IPS-18c (cell line): ENCODE measurements around the gene RAC3.
A peak's percentile ranks its signal among the peaks of the same experiment; 100 is the strongest.

Source experiments
- H3K4me3 ChIP-seq: 2 replicates; pipeline ENCODE4 v1.7.0; 2013; ENCODE audit warnings: low read depth, mild to moderate bottlenecking, low read length, moderate library complexity; ENCODE audit not compliant: insufficient read depth
- H3K9me3 ChIP-seq: one replicate; pipeline ENCODE4 v1.6.1; 2013; ENCODE audit warnings: mild to moderate bottlenecking, low read length, moderate library complexity; ENCODE audit not compliant: control insufficient read depth, insufficient read depth

The RAC3 gene

GRCh38 chr17:82018152-82018988 lies 13.1 kb upstream of the RAC3 start:
- no peak overlapping the region for H3K4me3 ChIP-seq
- H3K9me3 ChIP-seq = no peaks in the 10 kb centered on the region

GRCh38 chr17:82018989-82019689 lies 12.3 kb upstream of the RAC3 start:
- Histone ChIP-seq H3K9me3 (no peaks in the 10 kb centered on the region), H3K4me3 (no peak overlapping the region)

DNA sequence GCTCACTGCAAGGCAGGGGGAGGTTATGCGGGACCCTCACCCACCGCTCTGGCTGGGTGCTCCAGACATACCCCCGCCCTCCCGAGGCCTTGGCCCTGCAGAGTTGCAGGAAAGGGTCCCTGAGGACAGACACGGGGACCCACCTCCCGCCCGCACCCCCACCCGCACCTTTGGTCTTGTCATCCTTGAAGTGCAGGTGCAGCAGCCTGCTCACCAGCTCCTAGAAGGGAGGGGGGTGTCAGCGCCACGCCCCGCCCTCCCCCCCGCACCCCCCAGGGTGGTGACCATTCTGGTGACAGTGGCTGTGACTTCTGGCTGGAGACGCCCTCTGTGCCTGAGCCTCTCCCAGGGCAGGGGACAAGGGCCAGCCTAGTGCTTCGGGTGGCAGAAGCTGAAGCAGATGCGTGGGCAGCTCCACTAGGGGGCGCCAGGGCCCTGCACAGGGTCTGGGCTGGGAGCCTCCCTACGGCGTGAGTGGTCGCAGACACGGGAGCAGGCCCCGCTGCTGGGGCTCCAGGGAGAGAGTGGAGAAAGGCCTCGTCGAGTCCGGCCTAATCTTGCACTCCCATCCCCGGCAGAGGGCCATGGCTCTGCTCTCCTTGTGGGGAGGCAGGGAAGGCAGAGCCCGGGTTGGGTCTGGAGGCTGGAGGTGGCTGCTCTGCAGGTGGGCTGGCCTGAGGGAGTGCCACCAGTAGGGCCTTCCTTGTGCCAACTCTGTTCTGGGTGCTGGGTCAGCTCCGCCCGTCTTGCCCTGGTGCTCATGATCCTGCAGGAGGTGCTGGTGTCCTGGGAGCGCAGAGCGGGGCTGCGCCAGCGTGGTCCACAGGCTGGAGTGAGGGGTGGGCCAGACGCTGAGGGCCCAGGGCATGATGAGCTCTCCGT lies 11.5 kb upstream of the RAC3 start:
- Histone ChIP-seq H3K9me3 (no peaks in the 10 kb centered on the region), H3K4me3 (no peak overlapping the region)

- Histone ChIP-seq H3K9me3 (no peaks in the 10 kb centered on the region), H3K4me3 (no peak overlapping the region)
These were observed 10.8 kb upstream of the RAC3 start for GRCh38 chr17:82020572-82021106.

- Histone ChIP-seq H3K4me3 (peak overlapping the region; percentile 84), H3K9me3 (no peaks in the 10 kb centered on the region)
These were observed 10.2 kb upstream of the RAC3 start for GRCh38 chr17:82021107-82021899.

DNA sequence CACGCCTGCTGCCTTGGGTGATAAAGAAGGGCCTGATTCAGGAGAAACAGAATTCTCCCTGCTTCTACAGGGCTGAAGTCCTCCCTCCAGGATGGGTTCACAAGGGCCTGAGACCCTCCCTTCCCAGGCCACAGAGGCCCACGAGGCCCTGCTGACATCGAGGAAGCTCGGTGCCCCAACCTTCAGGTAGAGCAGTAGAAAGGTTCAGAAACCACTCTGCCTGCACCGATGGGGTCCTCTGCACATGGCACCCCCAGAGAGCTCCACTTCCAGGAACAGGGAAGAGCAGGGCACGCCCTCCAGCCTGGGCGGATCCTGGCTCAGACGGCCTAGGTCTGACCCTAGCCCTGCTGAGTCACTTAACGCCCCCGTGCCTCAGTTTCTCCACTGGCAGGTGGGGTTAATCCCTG lies 9.6 kb upstream of the RAC3 start:
- Histone ChIP-seq H3K4me3 (peak overlapping the region; percentile 84), H3K9me3 (no peaks in the 10 kb centered on the region)

DNA sequence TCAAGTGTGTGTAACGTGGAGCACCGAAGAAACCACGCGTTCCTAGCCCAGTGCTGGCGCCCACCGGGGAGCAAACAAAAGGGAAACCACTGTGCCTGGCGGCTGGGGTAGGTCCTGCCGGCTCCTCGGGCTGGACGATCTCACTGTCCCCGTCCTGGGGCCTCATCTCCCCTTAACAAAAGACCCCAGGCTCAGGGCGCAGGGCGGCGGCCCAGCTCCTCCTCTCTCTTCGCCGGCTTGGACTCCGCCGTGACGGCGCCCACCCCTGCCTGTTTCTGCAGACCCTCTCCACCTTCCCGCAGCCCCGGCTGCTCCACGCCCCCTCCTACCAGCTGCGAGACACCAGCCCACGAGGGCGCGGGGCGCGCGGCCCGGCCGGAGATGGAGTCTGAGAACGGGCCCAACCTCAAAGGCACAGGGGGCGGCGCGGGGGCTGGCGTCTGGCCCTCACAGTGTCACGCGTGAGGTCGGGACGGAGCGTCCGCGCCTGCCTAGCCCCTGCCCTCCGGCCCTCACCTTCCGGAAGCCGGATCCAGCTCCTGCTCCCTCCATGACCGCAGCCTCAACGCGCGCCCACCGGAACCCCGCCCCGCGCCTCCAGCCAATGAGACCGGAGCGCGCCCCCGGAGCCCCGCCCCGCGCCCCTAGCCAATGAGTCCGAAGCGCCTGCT lies 9.0 kb upstream of the RAC3 start, which contains the start of gene CENPX:
CENPX (minus strand) TSS at position 569 of the 671 bp plus-strand sequence; CDS start at position 552, 17 bp downstream.
- H3K4me3 ChIP-seq = peak within 1 kb of the TSS; percentile 84
- H3K9me3 ChIP-seq = no peaks in the 10 kb centered on the region

- peak within 1 kb of the TSS; percentile 84 for H3K4me3 ChIP-seq
- no peaks in the 10 kb centered on the region for H3K9me3 ChIP-seq
These were observed 8.5 kb upstream of the RAC3 start, which contains the start of gene LRRC45 for GRCh38 chr17:82022981-82023446. Gene LRRC45 (plus strand): TSS chr17:82023305. CDS start chr17:82023644, 339 bp downstream.

- H3K9me3 ChIP-seq = no peaks in the 10 kb centered on the region
- peak overlapping the region; percentile 81 for H3K4me3 ChIP-seq
These were observed 7.8 kb upstream of the RAC3 start for GRCh38 chr17:82023447-82024241.

DNA sequence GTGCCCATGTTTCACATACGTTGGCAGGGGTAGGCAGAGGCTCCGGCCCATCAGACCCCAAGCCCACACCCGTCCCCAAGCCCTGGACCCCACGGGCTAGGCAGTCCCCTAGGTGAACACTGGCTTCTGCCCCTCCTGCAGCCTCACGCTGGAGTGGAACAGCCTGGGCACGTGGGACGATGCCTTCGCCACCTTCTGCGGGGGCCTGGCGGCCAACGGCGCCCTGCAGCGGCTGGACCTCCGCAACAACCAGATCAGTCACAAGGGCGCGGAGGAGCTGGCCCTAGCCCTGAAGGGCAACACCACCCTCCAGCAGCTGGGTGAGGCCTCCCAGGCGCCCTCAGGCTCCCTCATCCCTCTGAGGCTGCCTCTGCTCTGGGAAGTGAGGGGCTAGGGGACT lies 6.6 kb upstream of the RAC3 start:
- no peak overlapping the region for H3K4me3 ChIP-seq
- no peaks in the 10 kb centered on the region for H3K9me3 ChIP-seq

GRCh38 chr17:82025401-82026107 lies 5.9 kb upstream of the RAC3 start:
- Histone ChIP-seq H3K4me3 (no peak overlapping the region), H3K9me3 (no peaks in the 10 kb centered on the region)

GRCh38 chr17:82028246-82028645 lies 3.2 kb upstream of the RAC3 start:
- H3K4me3 ChIP-seq = no peak overlapping the region

GRCh38 chr17:82028966-82029365 lies 2.5 kb upstream of the RAC3 start:
- no peaks in the 10 kb centered on the region for H3K9me3 ChIP-seq
- H3K4me3 ChIP-seq = no peak overlapping the region

More at GRCh38 chr17:82028246-82028645, 3.2 kb upstream of the RAC3 start:
- no peaks in the 10 kb centered on the region for H3K9me3 ChIP-seq

GRCh38 chr17:82029391-82029790 lies 2.1 kb upstream of the RAC3 start:
- Histone ChIP-seq H3K4me3 (no peak overlapping the region), H3K9me3 (no peaks in the 10 kb centered on the region)
